HG03108 (cell line): ENCODE measurements around the gene HSH2D.

ENCODE experiments used
- ATAC-seq: cut with Tn5 transposase; IDR thresholded peaks from one replicate; pipeline ENCODE4 v1.9.1; 2021; ENCODE audit warnings: moderate library complexity; ENCODE audit not compliant: unreplicated experiment

HSH2D gene

GRCh38 chr19:16190736-16191135 lies 47.3 kb downstream of the HSH2D start:
- ATAC-seq: no peak

- no peak for ATAC-seq
Measured at GRCh38 chr19:16191216-16191908, 47.9 kb downstream of the HSH2D start.

GRCh38 chr19:16193466-16193865 lies 50.0 kb downstream of the HSH2D start:
- ATAC-seq: no peak

GRCh38 chr19:16197188-16197621 lies 53.7 kb downstream of the HSH2D start:
- peak; percentile 1 for ATAC-seq

- peak; percentile 81 for ATAC-seq
Measured at GRCh38 chr19:16197622-16198369, 54.3 kb downstream of the HSH2D start, which contains the start of gene AP1M1. AP1M1 (plus strand) TSS chr19:16197911; CDS start chr19:16198027, 116 bp downstream.

- ATAC-seq: no peak
Measured at GRCh38 chr19:16198370-16198651, 54.8 kb downstream of the HSH2D start.

- ATAC-seq: no peak
Measured at GRCh38 chr19:16199275-16199932, 55.9 kb downstream of the HSH2D start.

- ATAC-seq: no peak
Measured at GRCh38 chr19:16200038-16201010, 56.8 kb downstream of the HSH2D start.

- no peak for ATAC-seq
Measured at GRCh38 chr19:16201011-16201391, 57.5 kb downstream of the HSH2D start.

GRCh38 chr19:16202320-16203255 lies 59.1 kb downstream of the HSH2D start:
- no peak for ATAC-seq

GRCh38 chr19:16203256-16204004 lies 59.9 kb downstream of the HSH2D start:
- no peak for ATAC-seq

- no peak for ATAC-seq
Measured at GRCh38 chr19:16204005-16204294, 60.5 kb downstream of the HSH2D start.

GRCh38 chr19:16205205-16206045 lies 61.9 kb downstream of the HSH2D start:
- no peak for ATAC-seq

- no peak for ATAC-seq
Measured at GRCh38 chr19:16206046-16206605, 62.6 kb downstream of the HSH2D start.

GRCh38 chr19:16206637-16207036 lies 63.2 kb downstream of the HSH2D start:
- no peak for ATAC-seq

- no peak for ATAC-seq
Measured at GRCh38 chr19:16207063-16207462, 63.6 kb downstream of the HSH2D start.

- ATAC-seq: no peak
Measured at GRCh38 chr19:16207490-16208025, 64.1 kb downstream of the HSH2D start.
